Epithelial cell of proximal tubule (primary cell): ENCODE results near the gene WBP11. TPM values are rescaled to one million over a fixed set of nuclear protein-coding genes. Genes with fewer than 3 reads are reported as not detected.

Source experiments
- DNase-seq: peaks from one replicate; pipeline ENCODE4 v3.0.0-alpha.2; 2011; ENCODE audit warnings: low read depth
- H3K4me3 ChIP-seq: 2 replicates; pipeline ENCODE4 v1.5.1; 2011; ENCODE audit warnings: low read depth, mild to moderate bottlenecking, low read length
- CTCF ChIP-seq: conservative IDR thresholded peaks from 2 replicates; pipeline ENCODE4 v1.5.1; 2012; ENCODE audit warnings: low read depth, mild to moderate bottlenecking, low read length
- total RNA-seq: library from RNA; depleted of rRNA; stranded (reverse); fragments of >200 nt; gene quantifications from 2 replicates; pipeline ENCODE4 v1.2.3, GENCODE V29; 2015

Gene WBP11
- total RNA-seq, 1 donor from 2014 or later: 20.4 TPM

GRCh38 chr12:14846042-14846587 lies 42.8 kb upstream of the WBP11 start:
- DNase-seq: no peak
- no peak for TF ChIP-seq CTCF
- no peak overlapping the region for H3K4me3 ChIP-seq

GRCh38 chr12:14845350-14845750 lies 42.1 kb upstream of the WBP11 start:
- peak; percentile 84 for TF ChIP-seq CTCF
- no peak overlapping the region for H3K4me3 ChIP-seq
- no peak for DNase-seq

GRCh38 chr12:14844401-14844800 lies 41.1 kb upstream of the WBP11 start:
- TF ChIP-seq CTCF: no peak
- no peak for DNase-seq
- H3K4me3 ChIP-seq: no peak overlapping the region

- no peak for DNase-seq
- TF ChIP-seq CTCF: no peak
- no peak within 1 kb of the TSS for H3K4me3 ChIP-seq
Measured at GRCh38 chr12:14843425-14843887, 40.2 kb upstream of the WBP11 start, which contains the start of gene ART4. TSS of gene ART4 (minus strand) at chr12:14843526. CDS start at chr12:14843113, 413 bp downstream.

GRCh38 chr12:14842315-14842714 lies 39.0 kb upstream of the WBP11 start:
- no peak for TF ChIP-seq CTCF
- H3K4me3 ChIP-seq: no peak overlapping the region
- no peak for DNase-seq

GRCh38 chr12:14841761-14842160 lies 38.5 kb upstream of the WBP11 start:
- H3K4me3 ChIP-seq: no peak overlapping the region
- TF ChIP-seq CTCF: no peak
- DNase-seq: peak; percentile 77

- DNase-seq: no peak
- TF ChIP-seq CTCF: no peak
- no peak overlapping the region for H3K4me3 ChIP-seq
Measured at GRCh38 chr12:14840616-14841015, 37.3 kb upstream of the WBP11 start.
